GM10266 (cell line): ENCODE measurements around the gene POMGNT1.

ENCODE experiments used
- DNase-seq: peaks from one replicate; pipeline ENCODE4 v3.0.0; 2012; ENCODE audit errors: extremely low spot score
- TF ChIP-seq, protein P1 (sequence below): IDR thresholded peaks from 2 replicates; pipeline ENCODE4 v1.5.1; 2012; ENCODE audit warnings: mild to moderate bottlenecking, low read depth; ENCODE audit not compliant: control insufficient read depth, insufficient read depth; ENCODE audit errors: missing control alignments

Gene POMGNT1

DNA sequence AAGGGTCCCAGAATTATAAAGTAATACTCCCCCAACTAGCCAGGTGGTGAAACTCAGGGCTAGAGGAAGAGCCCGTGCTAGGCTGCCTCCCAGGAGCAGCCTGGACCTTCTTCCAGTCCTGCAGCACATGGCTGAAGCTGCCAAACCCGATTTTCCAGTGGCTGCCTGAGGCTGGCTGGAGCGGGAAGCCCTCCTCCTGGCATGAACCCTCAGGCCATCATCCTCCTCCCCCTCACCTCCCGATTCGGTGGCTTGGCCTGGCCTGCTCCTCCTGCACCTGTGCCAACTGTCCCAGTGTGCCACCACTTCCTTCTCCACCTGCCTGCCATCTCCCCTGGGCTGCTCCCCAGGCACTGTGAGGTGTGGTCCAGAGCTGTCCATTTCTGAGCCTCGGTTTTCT lies 26.4 kb downstream of the POMGNT1 start:
- DNase-seq = no peak
- TF ChIP-seq, protein P1, sequence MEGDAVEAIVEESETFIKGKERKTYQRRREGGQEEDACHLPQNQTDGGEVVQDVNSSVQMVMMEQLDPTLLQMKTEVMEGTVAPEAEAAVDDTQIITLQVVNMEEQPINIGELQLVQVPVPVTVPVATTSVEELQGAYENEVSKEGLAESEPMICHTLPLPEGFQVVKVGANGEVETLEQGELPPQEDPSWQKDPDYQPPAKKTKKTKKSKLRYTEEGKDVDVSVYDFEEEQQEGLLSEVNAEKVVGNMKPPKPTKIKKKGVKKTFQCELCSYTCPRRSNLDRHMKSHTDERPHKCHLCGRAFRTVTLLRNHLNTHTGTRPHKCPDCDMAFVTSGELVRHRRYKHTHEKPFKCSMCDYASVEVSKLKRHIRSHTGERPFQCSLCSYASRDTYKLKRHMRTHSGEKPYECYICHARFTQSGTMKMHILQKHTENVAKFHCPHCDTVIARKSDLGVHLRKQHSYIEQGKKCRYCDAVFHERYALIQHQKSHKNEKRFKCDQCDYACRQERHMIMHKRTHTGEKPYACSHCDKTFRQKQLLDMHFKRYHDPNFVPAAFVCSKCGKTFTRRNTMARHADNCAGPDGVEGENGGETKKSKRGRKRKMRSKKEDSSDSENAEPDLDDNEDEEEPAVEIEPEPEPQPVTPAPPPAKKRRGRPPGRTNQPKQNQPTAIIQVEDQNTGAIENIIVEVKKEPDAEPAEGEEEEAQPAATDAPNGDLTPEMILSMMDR = no peak

DNA sequence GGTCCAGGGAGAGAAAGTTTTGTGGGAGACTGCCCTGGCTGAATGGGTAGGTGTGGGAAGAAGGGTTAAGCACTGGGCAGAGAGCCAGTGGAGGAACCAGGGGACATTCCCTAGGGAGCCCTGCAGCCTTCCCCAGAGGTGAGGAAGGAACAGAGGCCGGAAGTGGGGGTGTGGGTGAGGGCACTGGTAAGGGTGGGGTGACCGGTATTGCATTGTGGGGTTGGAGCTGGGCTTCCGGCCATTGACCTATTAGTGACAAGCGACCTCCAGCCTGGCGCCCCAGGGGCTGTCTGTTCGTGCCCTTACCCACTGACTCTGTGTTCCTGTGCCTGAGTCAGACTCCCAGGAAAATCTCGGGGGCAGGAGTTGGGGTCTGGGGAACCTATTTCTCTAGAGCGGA lies 26.9 kb downstream of the POMGNT1 start:
- no peak for DNase-seq
- TF ChIP-seq, protein P1 = no peak

DNA sequence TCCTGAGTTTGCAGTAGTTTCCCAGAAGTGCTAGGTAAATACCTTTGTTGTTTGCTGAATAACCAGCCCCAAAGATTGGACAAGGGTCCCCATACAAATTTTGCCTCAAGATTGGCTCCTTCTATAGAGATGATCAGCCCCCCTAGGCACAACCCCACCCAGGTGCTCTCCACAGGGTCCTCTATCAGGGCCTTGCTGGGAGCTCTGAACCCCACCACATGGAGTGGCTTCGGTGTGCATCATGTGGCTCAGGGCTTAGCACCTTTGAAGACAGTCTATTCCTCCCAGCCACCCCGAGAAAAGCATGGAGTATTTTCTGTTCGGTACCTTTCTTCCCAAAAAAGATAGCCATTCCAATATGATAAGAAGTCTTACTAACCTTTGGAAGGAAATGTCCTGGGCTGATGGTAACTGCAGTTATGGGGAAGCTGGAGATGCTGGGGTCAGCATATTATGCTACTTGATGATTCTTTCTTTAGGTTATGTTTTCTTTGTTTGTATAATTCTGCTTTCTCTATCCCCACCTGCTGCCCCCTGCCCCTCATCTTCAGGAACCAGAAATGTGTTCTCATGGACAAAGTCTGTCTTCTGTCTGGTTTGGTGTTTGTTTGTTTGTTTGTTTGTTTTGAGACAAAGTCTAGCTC lies 28.3 kb downstream of the POMGNT1 start:
- TF ChIP-seq, protein P1 = no peak
- no peak for DNase-seq

DNA sequence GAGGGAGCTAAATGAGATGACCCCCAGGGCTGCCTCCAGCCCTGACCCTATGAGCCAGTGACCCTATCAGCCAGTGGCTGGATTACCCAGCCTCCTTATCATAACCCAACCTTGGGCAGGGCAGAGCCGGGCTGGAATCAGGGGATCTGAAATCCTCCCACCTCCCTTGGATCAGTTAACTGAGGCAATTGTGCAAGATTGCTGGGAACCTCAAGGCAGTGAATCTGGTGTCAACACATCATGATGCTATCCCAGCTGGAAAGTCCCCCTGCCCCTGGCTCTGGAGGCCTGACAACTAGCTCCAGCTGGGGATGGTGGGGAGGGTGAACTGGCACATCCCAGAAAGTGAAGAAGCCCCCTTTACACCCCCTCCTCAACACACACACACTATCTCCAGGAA lies 29.8 kb downstream of the POMGNT1 start:
- DNase-seq = no peak
- TF ChIP-seq, protein P1 = no peak

DNA sequence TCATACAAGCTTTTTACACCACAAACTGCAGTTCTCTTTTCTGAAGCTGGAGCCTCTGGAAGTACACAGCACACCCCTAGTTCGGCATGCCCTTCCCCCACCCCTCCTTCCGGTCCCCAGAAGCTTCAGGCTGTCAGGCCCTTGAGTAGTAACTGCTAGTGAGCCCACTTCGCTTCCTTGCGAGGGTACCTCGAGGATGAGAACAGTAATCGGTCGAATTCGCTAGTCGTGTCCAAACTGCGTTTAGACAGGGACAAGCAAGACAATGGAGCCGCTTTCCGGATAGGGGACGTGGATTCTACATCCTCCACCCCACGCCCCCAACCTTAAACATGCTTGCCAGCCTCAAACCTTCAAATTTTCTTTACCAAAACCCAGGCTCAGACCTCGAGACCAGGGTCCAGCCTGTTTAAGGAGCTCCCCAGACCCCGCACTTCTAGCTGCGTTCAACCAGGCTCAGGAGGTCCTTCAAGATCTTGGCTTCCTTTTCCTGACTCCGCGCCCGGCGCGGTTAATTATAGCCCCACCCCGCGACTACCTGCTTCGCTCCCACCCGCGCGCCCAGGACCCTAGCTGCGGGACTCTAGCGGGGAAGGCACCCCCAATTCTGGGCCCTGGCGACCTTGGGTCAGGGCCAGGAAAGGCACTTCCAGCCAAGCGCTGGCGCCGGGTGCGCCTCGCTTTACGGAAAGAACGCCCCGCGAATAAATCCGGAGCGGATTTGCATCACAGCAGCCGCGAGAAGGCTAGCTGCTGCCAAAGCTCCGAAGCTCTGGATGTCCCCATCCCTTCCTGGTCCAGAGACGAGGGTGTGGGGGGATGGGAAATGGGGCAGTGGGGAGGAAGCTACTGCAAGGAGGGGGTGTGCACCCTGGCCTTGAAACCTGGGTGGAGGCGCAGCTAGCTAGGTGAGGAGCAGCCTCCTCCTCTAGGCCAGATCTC lies 31.4 kb downstream of the POMGNT1 start:
- DNase-seq = no peak

DNA sequence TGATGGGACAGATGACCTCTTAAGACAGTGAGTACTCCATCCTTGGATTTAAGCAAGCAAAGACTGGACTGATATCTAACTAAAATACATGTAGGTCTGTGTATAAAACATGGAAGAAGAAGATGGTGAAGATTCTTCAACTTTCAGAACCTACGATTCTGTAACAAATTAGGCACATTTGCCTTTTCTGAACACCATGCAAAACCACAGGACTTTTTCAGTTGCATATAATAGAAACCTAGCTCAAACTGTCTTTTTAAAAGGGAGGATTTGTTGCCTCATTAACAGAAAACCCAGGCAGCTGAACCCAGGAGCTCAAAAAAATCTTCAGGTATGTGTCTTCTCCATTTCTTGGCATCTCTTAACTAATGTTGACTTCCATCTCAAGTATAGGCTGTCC lies 38.0 kb downstream of the POMGNT1 start:
- TF ChIP-seq, protein P1 = no peak
- no peak for DNase-seq

More for the DNA sequence above, 31.4 kb downstream of the POMGNT1 start:
- TF ChIP-seq, protein P1 = no peak

DNA sequence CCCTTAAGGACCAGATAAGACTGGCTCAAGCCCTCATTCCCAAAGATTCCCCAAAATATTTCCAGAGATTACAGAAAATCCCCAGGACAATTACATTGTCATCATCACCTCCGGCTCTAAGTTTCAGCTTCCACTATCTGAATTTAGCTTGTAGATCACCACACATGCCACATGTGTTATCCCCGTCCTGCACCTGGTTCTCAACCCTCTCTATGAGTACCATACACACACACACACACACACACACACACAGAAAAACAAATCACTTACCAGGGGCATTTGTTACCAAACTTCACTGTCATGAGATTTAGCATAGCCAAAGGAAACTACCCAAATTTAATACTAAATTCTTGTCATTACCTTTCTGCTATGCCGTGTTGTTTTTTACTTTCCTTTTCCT lies 38.7 kb downstream of the POMGNT1 start:
- TF ChIP-seq, protein P1 = no peak
- DNase-seq = no peak
